ENCODE measurements around the gene TMPRSS3.

DNA sequence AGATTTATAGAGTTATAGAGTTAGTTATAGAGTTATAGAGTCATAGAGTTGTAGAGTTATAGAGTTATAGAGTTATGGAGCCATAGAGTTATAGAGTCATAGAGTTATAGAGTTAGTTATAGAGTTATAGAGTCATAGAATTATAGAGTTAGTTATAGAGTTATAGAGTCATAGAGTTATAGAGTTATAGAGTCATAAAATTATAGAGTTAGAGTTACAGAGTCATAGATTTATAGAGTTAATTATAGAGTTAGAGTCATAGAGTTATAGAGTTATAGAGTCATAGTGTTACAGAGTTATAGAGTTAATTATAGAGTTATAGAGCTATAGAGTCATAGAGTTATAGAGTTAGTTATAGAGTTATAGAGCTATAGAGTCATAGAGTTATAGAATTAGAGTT, 40.0 kb upstream of the TMPRSS3 start:
- TF ChIP-seq POLR2A (IDR thresholded peaks at IDR 0.05; ENCODE audit: low read length) (no peak), GATA1 (IDR thresholded peaks at IDR 0.05; ENCODE audit: low read depth, low read length) (no peak)

All from erythroblast (primary cell).